ENCODE results near the gene XYLT1. TPM values are rescaled to one million over a fixed set of nuclear protein-coding genes. Genes with fewer than 3 reads are reported as not detected.
"Not testable (repeated sequence)": the region's sequence is repeated elsewhere in the genome, so short reads cannot be mapped to it uniquely, and the experiment has no call there.

XYLT1 gene
- total RNA-seq, 1 donor from 2014 or later: 0.20 TPM

- DNase-seq (ENCODE audit: low read depth in 2 of 2): peak in 1 of 2 donors; percentile 12
These were observed 134.8 kb downstream of the XYLT1 start for GRCh38 chr16:17335826-17336529.

- DNase-seq (ENCODE audit: low read depth in 2 of 2): not testable (repeated sequence)
These were observed 135.4 kb downstream of the XYLT1 start for GRCh38 chr16:17335406-17335805.

- DNase-seq (ENCODE audit: low read depth in 2 of 2): peak in 1 of 2 donors; percentile 89
These were observed 136.7 kb downstream of the XYLT1 start for GRCh38 chr16:17334096-17334495.

- DNase-seq (ENCODE audit: low read depth in 2 of 2): no peak
These were observed 137.5 kb downstream of the XYLT1 start for GRCh38 chr16:17333229-17333628.

GRCh38 chr16:17331991-17332390, 138.8 kb downstream of the XYLT1 start:
- no peak for DNase-seq (ENCODE audit: low read depth in 2 of 2)

- DNase-seq (ENCODE audit: low read depth in 2 of 2): no peak
These were observed 139.6 kb downstream of the XYLT1 start for GRCh38 chr16:17331071-17331607.

GRCh38 chr16:17330044-17330443, 140.7 kb downstream of the XYLT1 start:
- DNase-seq (ENCODE audit: low read depth in 2 of 2): no peak

- no peak for DNase-seq (ENCODE audit: low read depth in 2 of 2)
These were observed 141.4 kb downstream of the XYLT1 start for GRCh38 chr16:17329391-17329790.

- DNase-seq (ENCODE audit: low read depth in 2 of 2): no peak
These were observed 141.8 kb downstream of the XYLT1 start for GRCh38 chr16:17328932-17329331.

- no peak for DNase-seq (ENCODE audit: low read depth in 2 of 2)
These were observed 143.0 kb downstream of the XYLT1 start for GRCh38 chr16:17327664-17328335.

- peak in 1 of 2 donors; percentile 52 for DNase-seq (ENCODE audit: low read depth in 2 of 2)
These were observed 145.2 kb downstream of the XYLT1 start for GRCh38 chr16:17325476-17326143.

GRCh38 chr16:17324451-17324850, 146.3 kb downstream of the XYLT1 start:
- no peak for DNase-seq (ENCODE audit: low read depth in 2 of 2)

GRCh38 chr16:17323171-17323570, 147.6 kb downstream of the XYLT1 start:
- DNase-seq (ENCODE audit: low read depth in 2 of 2): no peak

GRCh38 chr16:17321824-17322223, 148.9 kb downstream of the XYLT1 start:
- no peak for DNase-seq (ENCODE audit: low read depth in 2 of 2)

- no peak for DNase-seq (ENCODE audit: low read depth in 2 of 2)
These were observed 150.8 kb downstream of the XYLT1 start for GRCh38 chr16:17320009-17320408.

GRCh38 chr16:17318238-17318637, 152.5 kb downstream of the XYLT1 start:
- DNase-seq (ENCODE audit: low read depth in 2 of 2): no peak

GRCh38 chr16:17316005-17316404, 154.8 kb downstream of the XYLT1 start:
- DNase-seq (ENCODE audit: low read depth in 2 of 2): no peak

- DNase-seq (ENCODE audit: low read depth in 2 of 2): no peak
These were observed 156.8 kb downstream of the XYLT1 start for GRCh38 chr16:17313793-17314547.

- no peak for DNase-seq (ENCODE audit: low read depth in 2 of 2)
These were observed 157.6 kb downstream of the XYLT1 start for GRCh38 chr16:17313085-17313611.

- DNase-seq (ENCODE audit: low read depth in 2 of 2): no peak
These were observed 158.6 kb downstream of the XYLT1 start for GRCh38 chr16:17312094-17312710.

Data from lung microvascular endothelial cell (primary cell).